Ovary (tissue), 3 donors: ENCODE data around the gene CSMD2.

Source experiments
- EP300 ChIP-seq: sonication (generic); formaldehyde crosslinking; IDR thresholded peaks from one replicate; pipeline ENCODE4 v1.6.1; 2017; ENCODE audit warnings: antibody characterized with exemption
- POLR2A ChIP-seq: fragments of 450-650 bp; IDR thresholded peaks from one replicate; pipeline ENCODE4 v1.6.1; 2017; ENCODE audit warnings: antibody characterized with exemption, mild to moderate bottlenecking, moderate library complexity
- TF ChIP-seq, protein P1 (sequence below), 3 donors: fragments of 450-650 bp in 2 of 3; fragments of 200-600 bp in 1 of 3; IDR thresholded peaks; one replicate each; pipeline versions ENCODE4 v1.5.1 to v1.8.0; 2016 to 2022; ENCODE audit warnings: antibody characterized with exemption in 3 of 3, mild to moderate bottlenecking in 1 of 3
- donor health status: DM: no; HTN: no; CAD: no.

DNA sequence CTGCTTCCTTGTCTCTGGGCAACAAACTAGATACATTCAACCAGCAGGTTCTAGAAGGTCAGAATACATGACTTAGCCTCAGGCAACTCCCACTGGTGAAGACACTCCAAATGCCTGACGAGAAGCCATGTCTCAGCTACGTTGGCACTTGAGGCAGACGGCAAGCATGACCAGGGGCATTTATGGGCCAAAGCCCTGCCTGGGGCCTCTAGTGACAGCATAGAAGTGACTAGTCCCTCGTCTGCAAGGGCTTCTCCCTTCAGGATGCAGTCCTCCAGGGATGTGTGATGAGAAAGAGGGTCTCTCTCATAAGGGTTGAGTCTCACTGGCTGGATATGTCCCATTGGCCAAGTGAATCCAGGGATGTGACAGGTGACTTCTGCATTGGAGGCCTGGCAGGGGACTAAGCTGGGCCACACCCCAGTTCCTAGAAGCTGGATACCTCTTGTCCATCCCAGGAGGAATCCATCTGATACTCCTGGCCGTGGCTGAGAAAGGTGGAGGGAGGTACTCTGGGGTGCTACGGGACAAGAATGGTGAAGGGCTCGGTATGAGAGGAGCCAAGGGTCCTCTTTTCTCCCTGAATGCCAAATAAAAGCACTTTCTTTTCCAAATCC lies 449.7 kb downstream of the CSMD2 start:
- TF ChIP-seq, protein P1, sequence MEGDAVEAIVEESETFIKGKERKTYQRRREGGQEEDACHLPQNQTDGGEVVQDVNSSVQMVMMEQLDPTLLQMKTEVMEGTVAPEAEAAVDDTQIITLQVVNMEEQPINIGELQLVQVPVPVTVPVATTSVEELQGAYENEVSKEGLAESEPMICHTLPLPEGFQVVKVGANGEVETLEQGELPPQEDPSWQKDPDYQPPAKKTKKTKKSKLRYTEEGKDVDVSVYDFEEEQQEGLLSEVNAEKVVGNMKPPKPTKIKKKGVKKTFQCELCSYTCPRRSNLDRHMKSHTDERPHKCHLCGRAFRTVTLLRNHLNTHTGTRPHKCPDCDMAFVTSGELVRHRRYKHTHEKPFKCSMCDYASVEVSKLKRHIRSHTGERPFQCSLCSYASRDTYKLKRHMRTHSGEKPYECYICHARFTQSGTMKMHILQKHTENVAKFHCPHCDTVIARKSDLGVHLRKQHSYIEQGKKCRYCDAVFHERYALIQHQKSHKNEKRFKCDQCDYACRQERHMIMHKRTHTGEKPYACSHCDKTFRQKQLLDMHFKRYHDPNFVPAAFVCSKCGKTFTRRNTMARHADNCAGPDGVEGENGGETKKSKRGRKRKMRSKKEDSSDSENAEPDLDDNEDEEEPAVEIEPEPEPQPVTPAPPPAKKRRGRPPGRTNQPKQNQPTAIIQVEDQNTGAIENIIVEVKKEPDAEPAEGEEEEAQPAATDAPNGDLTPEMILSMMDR (IDR thresholded peaks at IDR 0.05) = no peak
- TF ChIP-seq EP300 (no peak), POLR2A (no peak)
